Measurements from ENCODE around the gene SCFD1. TPM values are rescaled to one million over a fixed set of nuclear protein-coding genes. Genes with fewer than 3 reads are reported as not detected.

Gene SCFD1
- total RNA-seq, 3 donors from 2014 or later (not counting 1 experiment from before 2014, with no cell fraction given), result 97.0 to 106 (median 105) TPM

DNA sequence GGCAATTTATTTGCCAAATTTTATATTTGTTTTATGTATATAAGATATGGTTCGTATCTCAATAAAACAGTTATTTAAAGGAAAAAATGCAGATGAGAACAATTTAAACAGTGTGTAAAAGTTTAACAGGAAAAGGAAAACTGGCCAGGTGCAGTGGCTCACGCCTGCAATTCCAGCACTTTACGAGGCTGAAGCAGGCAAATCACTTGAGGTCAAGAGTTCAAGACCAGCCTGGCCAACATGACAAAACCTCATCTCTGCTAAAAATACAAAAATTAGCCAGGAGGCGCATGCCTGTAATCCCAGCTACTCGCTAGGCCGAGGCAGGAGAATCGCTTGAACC, 40.9 kb upstream of the SCFD1 start:
- peaks cover 63 to 66% of the 10 kb centered on the region in 2 donors for H3K4me1 Mint-ChIP-seq
- H3K27ac Mint-ChIP-seq, result no peak overlapping the region
- H3K27ac ChIP-seq (ENCODE audit: low read length), result no peak overlapping the region
- H3K9me3 Mint-ChIP-seq, result no peaks in the 10 kb centered on the region
- TF ChIP-seq, protein P1, sequence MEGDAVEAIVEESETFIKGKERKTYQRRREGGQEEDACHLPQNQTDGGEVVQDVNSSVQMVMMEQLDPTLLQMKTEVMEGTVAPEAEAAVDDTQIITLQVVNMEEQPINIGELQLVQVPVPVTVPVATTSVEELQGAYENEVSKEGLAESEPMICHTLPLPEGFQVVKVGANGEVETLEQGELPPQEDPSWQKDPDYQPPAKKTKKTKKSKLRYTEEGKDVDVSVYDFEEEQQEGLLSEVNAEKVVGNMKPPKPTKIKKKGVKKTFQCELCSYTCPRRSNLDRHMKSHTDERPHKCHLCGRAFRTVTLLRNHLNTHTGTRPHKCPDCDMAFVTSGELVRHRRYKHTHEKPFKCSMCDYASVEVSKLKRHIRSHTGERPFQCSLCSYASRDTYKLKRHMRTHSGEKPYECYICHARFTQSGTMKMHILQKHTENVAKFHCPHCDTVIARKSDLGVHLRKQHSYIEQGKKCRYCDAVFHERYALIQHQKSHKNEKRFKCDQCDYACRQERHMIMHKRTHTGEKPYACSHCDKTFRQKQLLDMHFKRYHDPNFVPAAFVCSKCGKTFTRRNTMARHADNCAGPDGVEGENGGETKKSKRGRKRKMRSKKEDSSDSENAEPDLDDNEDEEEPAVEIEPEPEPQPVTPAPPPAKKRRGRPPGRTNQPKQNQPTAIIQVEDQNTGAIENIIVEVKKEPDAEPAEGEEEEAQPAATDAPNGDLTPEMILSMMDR (IDR thresholded peaks at IDR 0.05), result no peak
- H3K9me3 ChIP-seq (ENCODE audit: control insufficient read depth, insufficient read depth, low read length), result no peaks in the 10 kb centered on the region
- no peaks in the 10 kb centered on the region for H3K27me3 ChIP-seq (ENCODE audit: control insufficient read depth, insufficient read depth, low read length)
- WGBS (ENCODE audit: insufficient coverage), result 96% methylated on average over 7 of the region's 7 CpGs
- no peaks in the 10 kb centered on the region for H3K4me1 ChIP-seq (ENCODE audit: control insufficient read depth, insufficient read depth, low read length)
- DNase-seq, result no peak
- H3K36me3 ChIP-seq (ENCODE audit: control insufficient read depth, insufficient read depth, low read length), result peaks cover 8% of the 10 kb centered on the region
- no peak overlapping the region for H3K4me3 ChIP-seq (ENCODE audit: low read length)
- no peak overlapping the region for H3K4me3 Mint-ChIP-seq
- intact Hi-C loops (cut with micrococcal nuclease), result no loop called here
- no peaks in the 10 kb centered on the region for H3K27me3 Mint-ChIP-seq (ENCODE audit: low read depth in 2 of 2)
- H3K36me3 Mint-ChIP-seq, result peaks cover 11% of the 10 kb centered on the region
- ATAC-seq, result no peak

DNA sequence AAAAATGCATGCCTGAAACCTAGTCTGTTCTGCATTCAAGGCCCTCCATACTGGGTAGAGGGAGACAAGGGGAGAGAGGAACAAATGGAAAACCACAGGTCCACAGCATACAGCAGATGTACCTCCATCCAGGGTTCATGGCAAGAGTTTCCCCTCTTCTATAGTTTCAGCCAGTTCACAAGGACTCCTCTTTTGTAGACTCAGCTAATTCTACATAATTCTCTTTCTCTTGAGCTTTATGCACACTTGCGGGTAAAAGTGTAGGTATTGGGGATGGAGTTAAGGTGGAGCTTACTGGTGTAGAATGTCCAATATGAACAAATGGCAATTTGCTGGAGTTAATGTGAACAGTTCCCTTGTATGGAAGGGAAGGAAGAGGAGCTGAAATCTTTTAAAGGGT, 39.7 kb upstream of the SCFD1 start:
- Mint-ChIP-seq H3K9me3 (no peaks in the 10 kb centered on the region), H3K4me3 (no peak overlapping the region), H3K36me3 (peaks cover 11% of the 10 kb centered on the region), H3K27ac (peak overlapping the region in 1 of 2 donors; percentile 6), H3K4me1 (peaks cover 54 to 62% of the 10 kb centered on the region in 2 donors), H3K27me3 (ENCODE audit: low read depth in 2 of 2) (no peaks in the 10 kb centered on the region)
- no peak for ATAC-seq
- Histone ChIP-seq H3K4me3 (ENCODE audit: low read length) (no peak overlapping the region), H3K27ac (ENCODE audit: low read length) (no peak overlapping the region), H3K36me3 (ENCODE audit: control insufficient read depth, insufficient read depth, low read length) (peaks cover 8% of the 10 kb centered on the region), H3K27me3 (ENCODE audit: control insufficient read depth, insufficient read depth, low read length) (no peaks in the 10 kb centered on the region), H3K4me1 (ENCODE audit: control insufficient read depth, insufficient read depth, low read length) (no peaks in the 10 kb centered on the region), H3K9me3 (ENCODE audit: control insufficient read depth, insufficient read depth, low read length) (no peaks in the 10 kb centered on the region)
- 100% methylated on average over 1 of the region's 1 CpG for WGBS (ENCODE audit: insufficient coverage)
- DNase-seq, result no peak
- intact Hi-C loops (cut with micrococcal nuclease), result no loop called here
- TF ChIP-seq, protein P1 (IDR thresholded peaks at IDR 0.05), result no peak

DNA sequence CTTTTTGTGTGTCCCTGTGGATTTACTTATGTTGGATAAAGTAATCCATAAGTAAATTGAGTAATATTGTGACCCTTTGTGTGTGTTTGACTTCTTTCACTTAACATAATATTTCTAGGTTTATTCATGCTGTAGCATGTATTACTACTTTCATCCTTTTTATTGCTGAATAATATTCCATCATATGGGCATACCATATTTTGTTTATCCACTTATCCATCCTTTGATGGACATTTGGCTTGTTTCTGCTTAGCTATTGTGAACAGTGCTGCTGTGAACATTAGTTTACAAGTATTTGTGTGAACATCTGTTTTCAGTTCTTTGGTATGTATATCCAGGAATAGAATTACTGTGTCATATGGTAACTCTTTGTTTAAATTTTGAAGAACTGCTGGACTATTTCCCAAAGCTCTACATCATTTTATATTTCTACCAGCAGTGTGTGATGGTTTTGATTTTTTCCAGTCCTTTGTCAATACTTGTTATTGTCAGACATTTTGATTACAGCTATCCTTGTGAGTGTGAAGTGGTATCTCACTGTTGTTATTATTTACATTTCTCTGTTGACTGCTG, 38.0 kb upstream of the SCFD1 start:
- Histone ChIP-seq H3K27ac (ENCODE audit: low read length) (no peak overlapping the region), H3K4me1 (ENCODE audit: control insufficient read depth, insufficient read depth, low read length) (no peaks in the 10 kb centered on the region), H3K36me3 (ENCODE audit: control insufficient read depth, insufficient read depth, low read length) (peaks cover 14% of the 10 kb centered on the region), H3K4me3 (ENCODE audit: low read length) (no peak overlapping the region), H3K27me3 (ENCODE audit: control insufficient read depth, insufficient read depth, low read length) (no peaks in the 10 kb centered on the region), H3K9me3 (ENCODE audit: control insufficient read depth, insufficient read depth, low read length) (no peaks in the 10 kb centered on the region)
- Mint-ChIP-seq H3K9me3 (no peaks in the 10 kb centered on the region), H3K4me1 (peaks cover 44 to 50% of the 10 kb centered on the region in 2 donors), H3K27me3 (ENCODE audit: low read depth in 2 of 2) (no peaks in the 10 kb centered on the region), H3K4me3 (no peak overlapping the region), H3K36me3 (peaks cover 11% of the 10 kb centered on the region), H3K27ac (peak overlapping the region in 1 of 2 donors; percentile 43)
- ATAC-seq (no peak), DNase-seq (no peak)
- TF ChIP-seq, protein P1 (IDR thresholded peaks at IDR 0.05), result no peak
- intact Hi-C loops (cut with micrococcal nuclease), result no loop called here

DNA sequence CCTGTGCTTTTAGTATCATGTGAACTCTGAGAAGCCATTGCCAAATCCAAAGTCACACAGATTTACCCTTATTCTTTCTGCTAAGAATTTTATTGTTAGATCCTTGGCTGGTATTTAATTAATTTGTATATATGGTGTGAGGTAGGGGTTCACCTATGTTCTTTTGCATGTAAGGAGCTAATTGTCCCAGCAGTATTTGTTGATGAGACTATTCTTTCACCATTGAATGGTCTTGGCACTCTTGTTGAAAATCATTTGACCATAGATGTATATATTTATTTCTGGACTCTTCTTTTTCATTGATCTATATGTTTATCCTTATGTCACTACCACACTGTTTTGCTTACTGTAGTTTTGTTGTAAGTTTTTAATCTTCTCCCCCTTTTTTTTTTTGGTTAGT, 36.9 kb upstream of the SCFD1 start:
- intact Hi-C loops (cut with micrococcal nuclease), result no loop called here
- no peak for DNase-seq
- no peaks in the 10 kb centered on the region for H3K27me3 Mint-ChIP-seq (ENCODE audit: low read depth in 2 of 2)

More for the DNA sequence above, 36.9 kb upstream of the SCFD1 start:
- TF ChIP-seq, protein P1 (IDR thresholded peaks at IDR 0.05), result no peak
- Histone ChIP-seq H3K9me3 (ENCODE audit: control insufficient read depth, insufficient read depth, low read length) (no peaks in the 10 kb centered on the region), H3K27me3 (ENCODE audit: control insufficient read depth, insufficient read depth, low read length) (no peaks in the 10 kb centered on the region), H3K4me3 (ENCODE audit: low read length) (no peak overlapping the region), H3K27ac (ENCODE audit: low read length) (no peak overlapping the region), H3K4me1 (ENCODE audit: control insufficient read depth, insufficient read depth, low read length) (no peaks in the 10 kb centered on the region), H3K36me3 (ENCODE audit: control insufficient read depth, insufficient read depth, low read length) (peaks cover 24% of the 10 kb centered on the region)
- Mint-ChIP-seq H3K4me3 (no peak overlapping the region), H3K27ac (peak overlapping the region in 1 of 2 donors; percentile 29), H3K9me3 (no peaks in the 10 kb centered on the region), H3K36me3 (peaks cover 11% of the 10 kb centered on the region), H3K4me1 (peaks cover 43 to 48% of the 10 kb centered on the region in 2 donors)
- ATAC-seq, result no peak
